ENCODE results near the gene DGKD.

DGKD gene

GRCh38 chr2:233342301-233342700 lies 12.0 kb upstream of the DGKD start:
- Histone ChIP-seq H3K79me2 (ENCODE audit: insufficient read depth, low read length) (no peaks in the 10 kb centered on the region), H3K9me2 (replicated peaks; ENCODE audit: insufficient read depth, low read length) (no peaks in the 10 kb centered on the region), H3K36me3 (ENCODE audit: low read length) (no peaks in the 10 kb centered on the region), H3K27me3 (ENCODE audit: low read length) (no peaks in the 10 kb centered on the region), H3F3A (ENCODE audit: insufficient read depth) (no peaks in the 10 kb centered on the region), H3K4me3 (ENCODE audit: insufficient read depth, low read length, poor library complexity, severe bottlenecking) (no peak overlapping the region), H2AFZ (ENCODE audit: low read depth, low read length, severe bottlenecking) (no peak overlapping the region), H3K9ac (ENCODE audit: low read length) (no peak overlapping the region), H3K4me2 (ENCODE audit: low read depth, low read length, poor library complexity, severe bottlenecking) (no peak overlapping the region), H4K20me1 (ENCODE audit: low read depth, low read length) (no peaks in the 10 kb centered on the region), H3K27ac (ENCODE audit: low read depth, low read length) (no peak overlapping the region), H3K9me3 (ENCODE audit: insufficient read depth, low read length) (no peaks in the 10 kb centered on the region)
- no peak for TF ChIP-seq EZH2phosphoT487 (conservative IDR thresholded peaks at IDR 0.05; ENCODE audit: low read length)
- TF ChIP-seq CTCF (IDR thresholded peaks at IDR 0.05; ENCODE audit: insufficient read depth, low read length, poor library complexity, severe bottlenecking), result no peak

- Histone ChIP-seq H3K9me2 (replicated peaks; ENCODE audit: insufficient read depth, low read length) (no peaks in the 10 kb centered on the region), H3K27me3 (ENCODE audit: low read length) (no peaks in the 10 kb centered on the region), H3K9ac (ENCODE audit: low read length) (no peak overlapping the region), H3K4me2 (ENCODE audit: low read depth, low read length, poor library complexity, severe bottlenecking) (no peak overlapping the region), H2AFZ (ENCODE audit: low read depth, low read length, severe bottlenecking) (no peak overlapping the region), H3F3A (ENCODE audit: insufficient read depth) (no peaks in the 10 kb centered on the region), H4K20me1 (ENCODE audit: low read depth, low read length) (no peaks in the 10 kb centered on the region), H3K9me3 (ENCODE audit: insufficient read depth, low read length) (no peaks in the 10 kb centered on the region), H3K36me3 (ENCODE audit: low read length) (no peaks in the 10 kb centered on the region), H3K27ac (ENCODE audit: low read depth, low read length) (no peak overlapping the region), H3K79me2 (ENCODE audit: insufficient read depth, low read length) (no peaks in the 10 kb centered on the region), H3K4me3 (ENCODE audit: insufficient read depth, low read length, poor library complexity, severe bottlenecking) (no peak overlapping the region)
- no peak for TF ChIP-seq EZH2phosphoT487 (conservative IDR thresholded peaks at IDR 0.05; ENCODE audit: low read length)
- no peak for TF ChIP-seq CTCF (IDR thresholded peaks at IDR 0.05; ENCODE audit: insufficient read depth, low read length, poor library complexity, severe bottlenecking)
These were observed 11.1 kb upstream of the DGKD start for GRCh38 chr2:233343171-233343705.

- TF ChIP-seq CTCF (IDR thresholded peaks at IDR 0.05; ENCODE audit: insufficient read depth, low read length, poor library complexity, severe bottlenecking) (no peak), EZH2phosphoT487 (conservative IDR thresholded peaks at IDR 0.05; ENCODE audit: low read length) (no peak)
- H3K4me2 ChIP-seq (ENCODE audit: low read depth, low read length, poor library complexity, severe bottlenecking), result no peak overlapping the region
- no peak overlapping the region for H3K4me3 ChIP-seq (ENCODE audit: insufficient read depth, low read length, poor library complexity, severe bottlenecking)
- H3K9me3 ChIP-seq (ENCODE audit: insufficient read depth, low read length), result no peaks in the 10 kb centered on the region
- no peak overlapping the region for H3K27ac ChIP-seq (ENCODE audit: low read depth, low read length)
- no peaks in the 10 kb centered on the region for H3F3A ChIP-seq (ENCODE audit: insufficient read depth)
- no peaks in the 10 kb centered on the region for H3K36me3 ChIP-seq (ENCODE audit: low read length)
- no peaks in the 10 kb centered on the region for H3K9me2 ChIP-seq (replicated peaks; ENCODE audit: insufficient read depth, low read length)
- H2AFZ ChIP-seq (ENCODE audit: low read depth, low read length, severe bottlenecking), result no peak overlapping the region
- no peaks in the 10 kb centered on the region for H3K79me2 ChIP-seq (ENCODE audit: insufficient read depth, low read length)
- no peaks in the 10 kb centered on the region for H4K20me1 ChIP-seq (ENCODE audit: low read depth, low read length)
- no peaks in the 10 kb centered on the region for H3K27me3 ChIP-seq (ENCODE audit: low read length)
- H3K9ac ChIP-seq (ENCODE audit: low read length), result no peak overlapping the region
These were observed 7.9 kb upstream of the DGKD start for GRCh38 chr2:233346376-233346775.
